Fibroblast of lung (primary cell): Measurements from ENCODE around the gene SNX8.

Experiments
- EZH2 ChIP-seq: IDR thresholded peaks from 2 replicates; pipeline ENCODE4 v1.5.1; 2012; ENCODE audit warnings: low read length, control low read depth, mild to moderate bottlenecking; ENCODE audit errors: missing control alignments
- TF ChIP-seq, protein P1 (sequence below), 2 donors: IDR thresholded peaks in 1 of 2; conservative IDR thresholded peaks in 1 of 2; 1 replicate in 1 of 2; 2 replicates in 1 of 2; pipeline ENCODE4 v1.5.1; 2011 to 2012; ENCODE audit warnings: low read length in 2 of 2, control low read depth in 1 of 2, inconsistent platforms in 1 of 2, low read depth in 1 of 2, mild to moderate bottlenecking in 1 of 2

- TF ChIP-seq, protein P1, sequence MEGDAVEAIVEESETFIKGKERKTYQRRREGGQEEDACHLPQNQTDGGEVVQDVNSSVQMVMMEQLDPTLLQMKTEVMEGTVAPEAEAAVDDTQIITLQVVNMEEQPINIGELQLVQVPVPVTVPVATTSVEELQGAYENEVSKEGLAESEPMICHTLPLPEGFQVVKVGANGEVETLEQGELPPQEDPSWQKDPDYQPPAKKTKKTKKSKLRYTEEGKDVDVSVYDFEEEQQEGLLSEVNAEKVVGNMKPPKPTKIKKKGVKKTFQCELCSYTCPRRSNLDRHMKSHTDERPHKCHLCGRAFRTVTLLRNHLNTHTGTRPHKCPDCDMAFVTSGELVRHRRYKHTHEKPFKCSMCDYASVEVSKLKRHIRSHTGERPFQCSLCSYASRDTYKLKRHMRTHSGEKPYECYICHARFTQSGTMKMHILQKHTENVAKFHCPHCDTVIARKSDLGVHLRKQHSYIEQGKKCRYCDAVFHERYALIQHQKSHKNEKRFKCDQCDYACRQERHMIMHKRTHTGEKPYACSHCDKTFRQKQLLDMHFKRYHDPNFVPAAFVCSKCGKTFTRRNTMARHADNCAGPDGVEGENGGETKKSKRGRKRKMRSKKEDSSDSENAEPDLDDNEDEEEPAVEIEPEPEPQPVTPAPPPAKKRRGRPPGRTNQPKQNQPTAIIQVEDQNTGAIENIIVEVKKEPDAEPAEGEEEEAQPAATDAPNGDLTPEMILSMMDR (conservative IDR thresholded peaks at IDR 0.05 in 1 of 2, IDR thresholded peaks at IDR 0.05 in 1 of 2; ENCODE audit: low read depth in 1 of 2, low read length in 2 of 2): no peak
- no peak for TF ChIP-seq EZH2
These were observed 1.8 kb downstream of the SNX8 start for GRCh38 chr7:2312267-2312929.
